Stimulated activated CD4-positive, alpha-beta T cell treated with anti-CD3 and anti-CD28 coated beads, Interleukin-15, amount 100 ng/mL, for 48 hours (primary cell): ENCODE results near the gene SH3RF3.

Source experiments
- DNase-seq, 2 donors: peaks; one replicate each; pipeline ENCODE4 v3.0.0-alpha.2; 2020; ENCODE audit warnings: low read depth in 2 of 2

Gene SH3RF3

DNA sequence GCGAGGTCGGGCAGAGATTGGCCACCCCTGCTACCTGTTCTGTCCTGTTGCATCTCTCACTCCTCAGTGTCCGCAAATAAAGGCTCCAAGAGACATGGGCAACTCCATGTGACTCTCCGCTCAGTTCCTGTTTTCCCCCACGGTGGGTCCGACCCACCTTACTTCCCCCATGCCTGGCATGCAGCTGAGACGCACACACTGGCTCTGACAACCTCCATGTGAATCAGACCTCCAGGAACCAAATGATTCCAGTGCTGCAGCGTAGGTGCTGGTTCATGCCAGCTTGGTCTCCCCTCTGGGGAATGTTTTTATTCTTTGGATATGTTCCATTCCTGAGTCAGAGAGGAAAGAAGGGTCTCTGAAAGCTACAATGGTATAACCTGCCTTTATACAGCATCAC is 221.5 kb downstream of the SH3RF3 start:
- no peak for DNase-seq

- DNase-seq, result no peak
Observed at GRCh38 chr2:109351164-109351756, 222.3 kb downstream of the SH3RF3 start.

DNA sequence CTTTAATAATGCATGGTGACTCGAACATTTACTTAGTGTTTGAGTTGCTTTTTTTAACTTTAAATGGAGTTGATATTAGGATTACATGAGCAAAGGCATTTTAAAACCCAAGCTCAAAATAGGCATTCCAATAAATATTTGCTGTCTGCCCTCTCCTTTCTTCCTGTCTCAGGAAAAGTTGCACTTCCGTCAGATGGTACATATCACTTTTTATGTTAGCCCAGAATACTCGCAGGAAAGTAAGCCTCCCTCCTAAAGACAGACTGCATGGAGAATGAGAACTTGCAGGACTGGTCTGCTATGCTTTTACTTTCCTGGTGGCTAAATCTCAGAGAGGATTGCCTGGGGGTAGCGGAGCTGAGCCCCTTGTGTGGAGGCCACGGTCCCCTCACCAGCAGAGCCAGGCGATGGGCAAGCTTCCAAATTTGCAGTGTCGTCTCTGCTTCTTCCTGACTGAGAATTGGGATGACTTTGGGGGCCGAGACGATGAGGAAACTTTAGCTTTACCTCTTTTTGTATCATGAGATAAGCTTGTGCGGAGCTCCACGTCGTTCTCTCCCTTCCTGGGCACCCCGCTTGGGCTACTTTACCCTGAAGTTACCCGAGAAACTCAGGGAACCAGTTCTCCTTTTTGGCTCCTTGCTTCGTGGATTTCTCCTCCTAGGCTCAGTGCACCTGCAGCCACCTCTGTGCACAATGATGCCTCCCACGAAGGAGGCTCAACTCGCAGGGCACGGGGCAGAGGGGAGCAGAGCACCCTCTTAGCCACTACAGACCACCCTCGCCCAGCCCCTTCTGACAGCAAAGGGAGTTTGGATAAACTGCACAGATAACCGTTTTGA is 223.3 kb downstream of the SH3RF3 start:
- DNase-seq, result no peak

GRCh38 chr2:109352898-109353689 is 224.1 kb downstream of the SH3RF3 start:
- no peak for DNase-seq

DNA sequence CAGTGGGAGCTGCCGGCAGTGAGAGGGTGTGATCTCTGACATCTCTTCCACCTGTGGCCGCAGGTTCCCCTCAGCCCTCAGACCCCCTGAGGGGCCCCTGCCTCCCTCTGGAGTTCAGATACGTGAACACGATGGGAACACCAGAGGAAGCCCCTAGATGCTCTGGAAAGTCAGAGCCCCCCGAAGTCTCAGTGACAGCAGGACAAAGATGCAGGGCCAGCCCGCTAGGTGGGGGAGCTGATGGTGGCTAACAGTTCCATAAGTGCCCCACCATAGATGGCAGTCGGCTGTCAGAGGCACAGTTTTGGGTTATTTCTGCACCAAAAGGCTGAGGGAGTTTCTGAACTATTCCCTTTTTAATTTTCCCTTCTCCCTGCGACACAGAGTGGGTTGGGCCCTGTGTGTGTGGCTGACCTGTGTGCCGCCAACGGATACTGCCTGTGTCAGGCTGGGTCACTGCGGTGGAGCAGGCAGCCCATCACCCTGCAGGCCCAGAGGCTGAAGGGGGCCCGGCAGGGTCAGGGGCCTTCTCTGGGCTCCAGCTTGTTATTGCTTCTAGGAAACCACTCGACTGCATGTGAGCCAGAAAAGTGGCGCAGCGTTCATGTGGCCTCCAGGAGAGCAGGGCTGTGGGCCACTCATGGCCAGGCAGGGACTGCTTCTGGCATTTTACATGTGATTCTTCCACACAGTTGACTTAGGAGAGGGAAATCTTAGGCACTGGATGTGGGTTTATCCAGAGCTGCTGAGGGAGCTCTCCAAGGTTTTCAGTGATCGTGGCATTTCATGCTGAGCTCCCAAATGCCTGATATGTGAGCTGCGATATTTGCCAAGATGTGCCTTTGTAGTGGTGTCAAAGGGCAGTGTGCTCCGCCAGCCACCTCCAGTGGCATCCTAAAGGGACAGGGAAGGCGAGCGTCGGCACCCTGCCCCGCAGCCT is 225.1 kb downstream of the SH3RF3 start:
- DNase-seq, result no peak

- DNase-seq, result no peak
Observed at GRCh38 chr2:109355192-109355843, 226.3 kb downstream of the SH3RF3 start.

DNA sequence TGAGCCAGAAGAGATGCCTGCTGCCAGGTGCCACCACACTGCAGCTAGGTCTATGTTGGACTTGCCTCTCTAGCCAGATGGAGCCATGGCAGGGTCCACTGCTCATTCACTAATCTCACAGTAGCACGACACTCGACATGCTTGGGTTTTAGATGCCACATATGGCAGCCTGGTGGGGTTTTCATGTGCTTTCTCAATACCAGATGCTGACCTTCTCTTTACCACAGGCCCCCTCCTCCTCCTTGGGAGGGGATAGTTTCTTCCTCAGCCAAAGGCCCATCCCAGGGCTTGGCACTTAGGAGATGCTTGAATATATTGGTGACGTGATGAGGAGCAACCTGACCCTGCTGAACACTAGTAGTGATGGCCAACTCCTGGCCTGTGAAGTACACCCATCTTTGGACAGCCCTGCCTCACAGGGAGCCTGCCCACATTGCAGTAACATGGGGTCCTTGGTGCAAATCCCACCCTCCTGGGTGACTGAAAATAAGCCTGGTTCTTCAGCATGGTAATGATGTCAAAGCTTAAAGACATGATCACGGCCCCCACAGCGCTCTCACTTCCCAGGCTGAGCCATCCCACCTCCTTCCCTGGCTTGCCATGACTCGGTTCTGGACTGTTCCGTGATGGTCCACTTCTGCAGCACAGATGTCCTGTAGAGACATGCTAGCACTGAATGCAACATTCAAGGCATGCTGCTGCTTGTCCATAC is 227.5 kb downstream of the SH3RF3 start:
- no peak for DNase-seq

DNA sequence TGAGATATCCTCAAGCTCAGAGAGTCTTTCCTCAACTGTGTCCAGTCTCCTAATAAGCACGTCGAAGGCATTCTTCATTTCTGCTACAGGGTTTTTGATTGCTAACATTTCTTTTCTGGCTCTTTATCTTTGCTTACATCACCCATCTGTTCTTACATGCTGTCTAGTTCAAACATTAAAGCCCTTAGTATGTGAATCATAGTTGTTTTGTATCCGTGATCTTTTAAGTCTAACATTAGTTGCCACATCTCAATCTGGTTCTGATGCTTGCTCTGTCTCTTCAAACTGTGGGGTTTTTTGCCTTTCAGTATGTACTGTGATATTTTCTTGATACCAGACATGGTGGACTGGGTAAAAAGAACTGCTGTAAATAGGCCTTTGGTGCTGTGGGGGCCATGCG is 235.2 kb downstream of the SH3RF3 start:
- DNase-seq, result no peak

- no peak for DNase-seq
Observed at GRCh38 chr2:109365131-109365530, 236.1 kb downstream of the SH3RF3 start.

DNA sequence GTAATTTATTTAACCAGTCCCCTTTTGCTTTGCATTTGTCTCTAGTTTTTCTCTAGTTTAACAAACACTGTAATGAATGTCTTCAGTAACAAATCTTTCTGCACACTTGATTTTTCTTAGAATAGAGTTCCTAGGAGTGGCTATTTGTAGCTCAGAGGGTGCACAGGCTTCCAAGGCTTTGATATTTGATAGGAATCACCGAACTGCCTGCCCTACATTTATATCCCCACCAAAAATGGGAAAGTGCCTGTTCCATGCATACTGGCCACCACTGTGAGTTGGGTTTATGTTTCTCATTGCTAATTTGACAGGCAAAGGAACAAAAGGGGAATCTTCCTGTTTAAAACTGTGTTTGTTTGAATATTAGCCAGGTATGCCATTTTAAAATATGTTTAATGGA is 238.7 kb downstream of the SH3RF3 start:
- DNase-seq, result no peak

GRCh38 chr2:109368798-109369197 is 239.8 kb downstream of the SH3RF3 start:
- DNase-seq, result no peak

GRCh38 chr2:109369671-109370191 is 240.7 kb downstream of the SH3RF3 start:
- no peak for DNase-seq

GRCh38 chr2:109370399-109371035 is 241.5 kb downstream of the SH3RF3 start:
- DNase-seq, result no peak

- no peak for DNase-seq
Observed at GRCh38 chr2:109371481-109372170, 242.6 kb downstream of the SH3RF3 start.

- no peak for DNase-seq
Observed at GRCh38 chr2:109372171-109372568, 243.2 kb downstream of the SH3RF3 start.

DNA sequence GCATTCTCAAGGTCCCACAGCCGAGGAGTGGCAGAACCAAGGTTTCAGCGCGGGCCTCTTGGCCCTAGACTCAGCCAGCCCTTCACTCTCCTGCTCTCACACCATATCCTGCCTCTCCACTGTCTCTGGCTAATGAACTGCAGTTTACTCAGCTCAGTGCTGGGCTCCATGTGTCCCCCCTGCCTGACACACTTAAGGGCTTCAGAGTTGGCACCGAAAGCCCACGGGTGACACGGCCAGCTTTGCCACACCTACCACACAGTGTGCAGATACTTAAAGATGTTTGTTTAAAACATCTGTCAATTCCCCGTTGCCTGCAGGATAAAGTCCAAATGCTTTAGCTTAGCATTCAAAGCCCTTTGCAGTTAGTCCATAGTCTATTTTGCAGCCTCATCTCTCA is 243.6 kb downstream of the SH3RF3 start:
- DNase-seq, result no peak

DNA sequence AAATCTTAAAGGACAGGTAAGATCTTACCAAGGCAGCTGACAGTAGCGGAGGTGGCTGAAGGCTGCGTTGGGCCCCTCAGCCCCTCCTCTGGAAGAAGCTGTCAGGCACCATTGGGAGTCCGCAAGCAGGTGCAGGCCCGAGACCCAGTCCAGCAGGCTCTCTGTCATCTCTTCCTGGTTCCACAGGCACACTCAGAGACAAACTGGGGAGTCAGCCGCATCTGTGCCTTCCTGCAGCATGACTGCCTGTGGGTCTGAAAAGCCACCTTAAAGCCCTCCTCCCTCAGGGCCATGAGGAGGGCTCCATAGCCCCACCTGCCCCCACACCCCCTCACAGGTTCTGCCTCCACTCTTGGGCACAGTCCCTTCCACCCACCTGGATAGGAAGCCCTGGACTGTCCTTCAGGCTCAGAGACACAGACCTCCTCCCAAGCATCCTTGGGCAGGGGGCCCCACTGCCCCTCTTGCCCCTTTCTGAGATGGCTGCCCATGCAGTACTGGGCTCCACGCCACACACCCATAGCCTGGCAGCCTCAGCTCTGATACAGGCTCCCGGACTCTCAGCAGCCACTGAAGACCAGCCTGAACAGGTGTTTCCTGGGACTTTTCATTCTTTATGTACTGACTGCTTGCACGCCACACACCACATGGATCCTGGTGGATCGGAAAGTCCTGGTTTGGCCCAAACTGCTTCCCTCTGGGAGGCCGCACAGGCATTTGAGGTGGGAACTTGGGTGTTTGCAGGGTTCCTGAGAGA is 245.0 kb downstream of the SH3RF3 start:
- no peak for DNase-seq

DNA sequence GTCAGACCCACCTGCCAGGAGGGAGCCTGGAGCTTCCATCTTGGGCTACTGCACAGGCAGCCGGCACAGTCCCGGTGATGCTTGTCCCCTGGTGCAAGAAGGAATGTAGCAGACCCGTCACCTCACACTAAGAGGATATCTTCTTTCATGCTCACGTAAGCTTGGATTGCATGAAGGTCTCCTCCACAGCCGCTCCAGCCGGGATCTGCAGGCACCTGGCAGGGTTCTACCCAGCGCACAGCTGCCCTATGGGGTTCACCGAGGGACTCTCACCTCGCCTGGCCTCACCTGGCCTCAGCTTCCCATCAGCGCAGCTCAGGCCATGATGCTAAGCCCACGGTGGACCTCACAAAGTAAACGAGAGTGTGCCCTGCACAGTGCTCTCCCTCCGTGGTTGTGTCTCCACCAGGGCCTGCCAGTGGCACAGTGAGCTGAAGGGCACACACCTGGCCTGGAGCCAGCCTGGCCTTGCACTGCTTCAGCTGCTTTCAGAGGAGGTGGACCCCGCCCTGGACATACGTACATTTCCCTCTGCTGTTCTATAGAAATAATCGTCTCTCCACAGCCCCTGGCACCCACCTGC is 245.6 kb downstream of the SH3RF3 start:
- DNase-seq, result no peak
